AG08396 (cell line): ENCODE data around the gene SKOR1.

ENCODE experiments used
- DNase-seq: peaks from one replicate; pipeline ENCODE4 v3.0.0; 2012; ENCODE audit warnings: low spot score, mixed read lengths

SKOR1 gene

DNA sequence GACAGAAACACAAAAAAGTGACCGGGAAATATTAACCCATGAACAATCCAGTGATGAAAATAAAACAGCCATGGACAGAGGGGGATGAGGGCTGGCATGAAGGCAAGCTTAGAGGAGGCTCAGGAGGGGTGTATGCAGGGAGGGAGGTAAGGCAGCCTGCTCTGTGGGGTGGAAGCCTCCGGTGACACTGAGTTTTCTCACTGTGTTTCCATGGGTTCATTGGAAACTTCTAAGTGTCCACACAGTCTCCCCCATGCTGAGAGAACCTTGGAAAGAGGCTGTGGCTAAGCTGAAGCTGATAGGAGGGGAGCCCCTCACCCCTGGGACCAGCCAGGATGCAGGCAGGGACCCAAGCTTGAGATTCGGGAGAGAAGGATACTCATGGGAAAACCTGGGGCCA, 6.8 kb upstream of the SKOR1 start:
- no peak for DNase-seq

DNA sequence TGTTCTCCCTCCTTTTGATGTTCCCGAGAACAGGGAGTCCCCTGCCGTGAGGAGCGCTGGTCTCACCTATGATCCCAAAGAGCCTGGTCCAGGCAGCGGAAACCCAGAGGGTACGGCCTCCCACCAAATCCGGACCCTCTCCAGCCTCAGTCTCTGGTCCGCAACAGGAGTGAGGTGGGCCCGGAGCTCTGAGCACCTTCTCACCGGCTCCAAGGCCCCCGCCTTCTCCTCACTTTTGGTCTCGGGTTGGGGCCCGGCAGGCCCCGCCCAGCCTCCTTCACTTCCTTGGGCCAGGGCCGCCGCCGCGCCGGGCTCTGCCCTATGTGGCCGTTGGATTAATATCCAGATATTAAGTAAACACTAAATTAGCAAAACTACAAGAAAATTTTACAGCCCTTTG, 5.7 kb upstream of the SKOR1 start:
- no peak for DNase-seq

DNA sequence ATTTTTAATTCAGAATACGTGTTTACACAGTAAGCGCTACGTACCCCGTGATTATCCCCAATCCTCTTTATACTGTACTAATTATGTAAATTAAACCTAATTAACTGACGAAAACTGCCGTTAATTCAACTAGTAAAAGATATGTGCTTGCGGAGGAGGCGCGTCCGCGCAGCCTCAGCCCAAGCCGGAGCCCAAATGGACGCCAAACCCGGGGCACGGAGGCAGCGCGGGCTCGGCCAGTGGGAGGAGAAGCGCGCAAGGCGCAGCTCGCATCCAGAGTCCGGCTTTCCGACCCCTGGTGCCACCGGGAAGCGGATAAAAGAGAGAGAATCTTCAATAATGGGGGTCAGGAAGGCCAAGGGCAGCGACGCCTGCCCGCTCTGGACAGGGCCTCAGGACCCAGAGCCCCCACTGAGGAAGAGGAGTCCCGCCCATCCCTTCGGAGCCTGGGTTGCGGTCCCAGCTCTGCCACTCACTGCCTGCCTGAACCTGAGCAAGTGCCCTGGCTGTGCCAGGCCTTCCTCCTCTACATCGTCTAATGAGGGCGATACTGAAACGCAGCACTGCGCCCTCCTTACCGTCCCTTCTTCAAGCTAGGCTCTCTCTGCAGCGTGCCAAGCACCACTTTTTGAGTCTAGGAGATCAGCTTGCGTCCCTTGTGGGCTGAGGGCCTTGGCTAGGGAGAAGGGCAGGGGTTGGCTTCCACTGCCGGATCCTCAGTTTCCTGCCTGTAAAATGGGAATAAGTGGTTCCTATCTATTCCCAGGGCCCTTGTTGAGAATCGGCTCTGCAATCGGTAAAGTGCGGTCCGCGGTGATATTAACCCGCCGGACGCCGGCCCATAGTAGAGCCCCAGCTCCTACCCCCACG, 5.0 kb upstream of the SKOR1 start:
- DNase-seq: peak; percentile 22

DNA sequence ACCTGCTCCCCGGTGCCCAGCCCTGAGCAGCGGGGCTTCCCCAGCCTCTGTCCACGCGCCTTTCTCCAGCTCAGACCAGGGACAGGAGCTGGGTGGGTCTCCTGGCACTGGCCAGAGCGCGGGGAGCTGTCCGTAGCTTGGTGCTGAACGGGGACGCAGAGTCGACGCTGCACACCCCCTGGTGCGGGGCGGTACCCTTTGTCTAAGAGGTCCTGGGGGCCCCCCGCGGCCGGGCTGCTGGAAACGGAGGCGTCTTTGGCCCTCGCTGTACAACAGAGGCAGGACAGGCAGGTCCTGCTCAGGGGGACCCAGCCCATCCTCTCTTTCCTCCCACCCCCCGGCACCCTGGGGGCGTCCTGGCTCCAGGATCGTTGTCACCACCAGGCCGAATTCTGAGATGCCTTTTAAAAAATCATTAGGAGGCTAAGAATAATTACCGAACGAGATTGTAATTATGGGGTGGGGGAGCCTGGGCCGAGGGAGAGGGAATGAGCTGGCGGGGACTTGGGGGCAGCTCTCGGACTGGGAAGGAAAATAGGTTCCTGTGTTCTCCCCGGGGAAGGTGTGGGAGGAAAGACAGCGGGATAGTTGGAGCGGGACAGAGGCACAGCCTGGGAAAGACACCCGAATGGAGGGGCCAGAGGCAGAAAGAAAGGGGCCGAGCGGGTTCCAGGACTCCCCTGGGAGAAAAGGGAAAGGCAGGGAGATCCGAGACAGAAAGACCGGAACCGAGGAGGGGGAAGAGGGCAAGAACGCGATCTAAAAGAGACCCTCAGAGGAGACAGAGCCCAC, 4.1 kb upstream of the SKOR1 start:
- peak; percentile 88 for DNase-seq

DNA sequence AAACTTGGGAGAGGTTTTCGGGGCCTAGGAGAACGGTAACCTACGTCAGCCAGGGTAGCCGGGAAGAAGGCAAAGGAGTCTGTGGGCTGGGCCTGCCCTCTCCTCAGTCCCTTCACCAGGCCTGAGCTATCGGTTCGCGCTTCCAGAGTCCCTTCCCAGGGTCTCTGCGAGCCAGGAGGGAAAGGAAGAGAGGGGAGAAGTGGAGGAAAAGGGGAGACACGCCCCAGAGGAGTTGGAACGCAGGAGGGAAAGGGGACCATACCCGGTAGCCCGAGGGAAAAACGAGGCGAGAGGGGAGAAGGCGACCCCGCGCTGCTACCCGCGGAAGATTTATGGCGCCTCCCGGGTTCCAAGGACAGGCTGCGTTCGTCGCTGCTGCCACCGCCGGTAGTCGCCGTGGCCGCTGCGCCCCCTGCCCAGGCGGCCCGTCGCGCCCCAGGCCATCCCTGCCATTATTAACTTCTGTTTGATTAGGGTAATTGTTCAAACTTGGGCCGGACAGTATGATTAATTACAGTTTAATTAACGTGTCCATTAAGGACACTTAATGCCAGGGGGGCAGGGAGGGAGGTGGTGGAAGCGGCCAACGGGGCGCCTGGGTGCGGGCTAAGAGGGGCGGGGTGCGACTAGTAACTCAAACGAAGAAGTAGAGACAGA, 3.4 kb upstream of the SKOR1 start:
- DNase-seq: peak; percentile 15

DNA sequence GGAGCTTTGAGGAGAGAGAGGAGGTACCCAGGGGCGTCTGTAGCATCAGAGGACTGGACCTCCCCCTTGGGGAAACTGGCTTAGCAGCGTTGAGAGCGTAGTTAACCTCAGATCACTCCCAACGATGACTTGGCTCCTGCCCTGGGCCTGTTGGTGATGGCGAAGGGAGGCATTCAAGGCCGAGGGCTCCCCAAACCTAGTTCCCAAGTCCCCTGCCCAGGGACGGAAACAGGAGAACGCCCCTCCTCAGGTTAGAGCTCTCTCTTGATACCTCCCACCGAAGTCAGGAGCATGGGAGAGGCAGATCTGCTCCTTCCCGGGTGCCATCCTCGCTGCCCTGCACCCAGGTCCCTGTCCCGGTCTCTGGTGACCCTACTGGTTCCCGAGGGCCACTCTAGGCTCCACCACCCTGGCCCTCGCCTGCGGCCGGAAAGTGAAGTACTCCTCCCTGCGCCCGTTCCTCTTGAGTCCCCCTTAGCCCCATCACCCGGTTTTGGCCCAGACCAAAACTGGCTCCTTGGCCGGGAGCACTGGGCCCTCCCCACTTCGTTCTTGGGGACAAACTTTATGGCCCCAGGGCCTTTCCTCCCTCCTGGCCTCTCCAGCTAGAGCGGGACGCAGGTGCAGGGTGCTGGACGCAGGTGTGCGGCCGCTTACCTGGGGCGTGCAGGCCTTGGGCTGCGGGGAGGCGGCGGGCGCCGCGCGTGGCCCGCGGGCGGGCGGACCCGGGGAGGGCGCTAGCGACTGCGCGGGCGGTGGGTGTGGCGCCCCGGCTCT, 2.6 kb upstream of the SKOR1 start:
- DNase-seq: peak; percentile 13

DNA sequence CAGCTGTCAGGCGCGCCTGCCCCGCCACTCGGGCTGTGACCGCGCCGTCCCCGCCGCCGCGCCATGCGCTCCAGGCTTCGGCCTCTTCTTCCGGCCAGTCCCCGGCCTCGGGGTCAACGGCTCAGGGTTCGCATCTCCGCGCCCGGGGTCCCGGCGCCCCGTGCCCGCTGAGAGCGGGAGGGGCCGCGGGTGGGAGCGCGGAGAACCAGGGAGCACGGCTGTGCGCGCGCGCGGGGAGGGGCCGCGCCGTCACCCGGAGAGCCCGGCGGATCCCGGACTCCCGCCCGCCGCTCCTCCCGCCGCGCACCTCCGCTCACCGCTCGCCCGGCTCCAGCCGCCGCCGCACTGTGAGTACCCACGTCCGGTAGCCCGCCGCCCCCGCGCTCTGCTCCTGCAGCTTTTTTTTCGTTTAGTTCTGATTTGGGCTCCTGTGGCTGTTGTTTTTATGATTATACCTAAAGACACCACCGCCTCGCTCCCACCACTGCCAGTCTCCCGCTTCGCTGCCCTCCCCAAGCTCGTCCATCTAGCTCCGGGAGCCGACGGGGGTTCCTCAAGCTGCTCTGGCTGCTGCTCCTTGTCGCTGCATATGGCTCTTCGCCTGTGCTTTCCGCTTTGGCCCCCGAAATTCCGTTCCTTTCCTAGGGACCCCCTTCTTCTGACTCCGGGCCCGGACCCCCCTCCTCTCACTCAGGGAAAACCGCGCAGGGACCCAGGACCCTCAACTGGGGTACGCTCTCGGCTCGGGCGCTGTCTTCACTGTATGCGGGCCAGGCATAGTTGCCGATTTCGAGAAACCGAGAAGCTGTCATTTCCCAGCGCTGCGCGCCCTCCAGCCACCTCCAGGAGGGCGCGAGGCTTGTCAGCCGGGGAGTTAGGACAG, 1.8 kb upstream of the SKOR1 start:
- DNase-seq: peak; percentile 22

GRCh38 chr15:67824197-67824968, 926 bp upstream of the SKOR1 start:
- peak; percentile 21 for DNase-seq

- DNase-seq: no peak
Observed at GRCh38 chr15:67825881-67826716, 790 bp downstream of the SKOR1 start.

DNA sequence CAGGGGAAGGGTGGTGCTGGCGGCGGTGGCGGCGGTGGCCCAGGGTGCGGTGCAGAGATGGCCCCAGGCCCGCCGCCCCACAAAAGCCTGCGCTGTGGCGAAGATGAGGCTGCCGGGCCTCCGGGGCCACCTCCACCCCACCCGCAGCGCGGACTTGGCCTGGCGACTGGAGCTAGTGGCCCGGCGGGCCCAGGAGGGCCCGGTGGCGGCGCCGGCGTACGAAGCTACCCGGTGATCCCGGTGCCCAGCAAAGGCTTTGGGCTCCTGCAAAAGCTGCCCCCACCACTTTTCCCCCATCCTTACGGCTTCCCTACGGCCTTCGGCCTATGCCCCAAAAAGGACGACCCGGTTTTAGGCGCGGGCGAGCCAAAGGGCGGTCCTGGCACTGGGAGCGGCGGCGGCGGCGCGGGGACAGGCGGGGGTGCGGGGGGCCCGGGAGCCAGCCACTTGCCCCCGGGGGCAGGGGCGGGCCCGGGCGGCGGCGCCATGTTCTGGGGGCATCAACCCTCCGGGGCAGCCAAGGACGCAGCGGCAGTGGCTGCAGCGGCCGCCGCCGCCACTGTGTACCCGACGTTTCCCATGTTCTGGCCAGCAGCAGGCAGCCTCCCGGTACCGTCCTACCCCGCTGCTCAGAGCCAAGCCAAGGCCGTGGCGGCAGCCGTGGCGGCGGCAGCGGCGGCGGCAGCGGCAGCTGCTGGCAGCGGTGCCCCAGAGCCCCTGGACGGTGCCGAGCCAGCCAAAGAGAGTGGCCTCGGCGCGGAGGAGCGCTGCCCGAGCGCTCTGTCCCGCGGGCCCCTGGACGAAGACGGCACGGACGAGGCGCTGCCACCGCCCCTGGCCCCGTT, 1.6 kb downstream of the SKOR1 start:
- peak; percentile 22 for DNase-seq

DNA sequence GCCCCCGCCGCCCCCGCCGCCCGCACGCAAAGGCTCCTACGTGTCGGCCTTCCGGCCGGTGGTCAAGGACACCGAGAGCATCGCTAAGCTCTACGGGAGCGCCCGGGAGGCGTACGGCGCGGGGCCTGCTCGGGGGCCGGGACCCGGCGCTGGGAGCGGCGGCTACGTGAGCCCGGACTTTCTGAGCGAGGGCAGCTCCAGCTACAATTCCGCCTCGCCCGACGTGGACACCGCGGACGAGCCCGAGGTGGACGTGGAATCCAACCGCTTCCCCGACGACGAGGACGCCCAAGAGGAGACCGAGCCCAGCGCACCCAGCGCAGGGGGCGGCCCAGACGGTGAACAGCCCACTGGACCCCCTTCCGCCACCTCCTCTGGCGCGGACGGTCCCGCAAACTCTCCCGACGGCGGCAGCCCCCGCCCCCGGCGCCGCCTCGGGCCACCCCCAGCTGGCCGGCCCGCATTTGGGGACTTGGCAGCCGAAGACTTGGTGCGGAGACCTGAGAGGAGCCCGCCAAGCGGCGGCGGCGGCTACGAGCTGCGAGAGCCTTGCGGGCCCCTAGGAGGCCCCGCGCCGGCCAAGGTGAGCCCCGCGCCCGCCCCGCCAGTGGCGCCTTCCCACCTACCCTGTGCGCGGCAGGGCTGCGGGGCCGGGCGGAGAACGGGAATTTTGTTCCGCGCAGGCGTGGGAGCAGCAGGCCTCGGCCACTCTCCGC, 2.4 kb downstream of the SKOR1 start:
- DNase-seq: no peak

DNA sequence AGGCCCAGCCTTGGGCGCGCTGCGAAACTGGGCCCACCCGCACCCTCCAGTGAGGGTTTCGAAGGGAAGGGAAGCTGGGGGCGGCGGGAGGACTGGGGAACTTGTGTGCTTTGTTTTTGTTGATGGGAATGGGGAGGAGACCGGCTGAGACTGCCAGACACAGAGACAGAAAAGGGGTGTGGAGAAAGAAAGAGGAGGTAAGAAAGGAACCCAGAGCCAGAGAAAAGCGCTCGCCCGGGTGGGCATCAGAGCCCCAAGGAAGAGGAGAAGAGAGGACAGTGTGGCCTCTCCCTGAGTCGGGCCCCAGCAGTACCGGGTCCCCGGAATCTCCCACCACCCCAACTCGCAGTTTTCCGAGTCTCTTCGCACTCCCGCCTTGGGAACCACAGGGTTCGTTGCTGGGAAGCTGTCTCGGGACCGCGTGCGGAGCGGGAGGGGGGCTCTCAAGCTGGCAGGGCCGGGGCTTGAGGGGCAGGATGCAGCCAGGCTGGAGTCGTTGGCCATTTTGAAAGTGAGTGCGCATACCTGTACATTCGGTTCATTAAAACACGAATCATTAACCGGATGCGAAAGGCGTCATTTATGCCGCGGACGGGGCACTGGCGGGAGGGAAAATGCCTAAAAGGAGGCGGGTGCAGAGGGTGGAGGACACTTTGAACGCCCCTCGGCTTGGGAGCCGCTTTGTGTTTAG, 3.1 kb downstream of the SKOR1 start:
- DNase-seq: no peak

GRCh38 chr15:67828969-67829646, 3.8 kb downstream of the SKOR1 start:
- DNase-seq: no peak

DNA sequence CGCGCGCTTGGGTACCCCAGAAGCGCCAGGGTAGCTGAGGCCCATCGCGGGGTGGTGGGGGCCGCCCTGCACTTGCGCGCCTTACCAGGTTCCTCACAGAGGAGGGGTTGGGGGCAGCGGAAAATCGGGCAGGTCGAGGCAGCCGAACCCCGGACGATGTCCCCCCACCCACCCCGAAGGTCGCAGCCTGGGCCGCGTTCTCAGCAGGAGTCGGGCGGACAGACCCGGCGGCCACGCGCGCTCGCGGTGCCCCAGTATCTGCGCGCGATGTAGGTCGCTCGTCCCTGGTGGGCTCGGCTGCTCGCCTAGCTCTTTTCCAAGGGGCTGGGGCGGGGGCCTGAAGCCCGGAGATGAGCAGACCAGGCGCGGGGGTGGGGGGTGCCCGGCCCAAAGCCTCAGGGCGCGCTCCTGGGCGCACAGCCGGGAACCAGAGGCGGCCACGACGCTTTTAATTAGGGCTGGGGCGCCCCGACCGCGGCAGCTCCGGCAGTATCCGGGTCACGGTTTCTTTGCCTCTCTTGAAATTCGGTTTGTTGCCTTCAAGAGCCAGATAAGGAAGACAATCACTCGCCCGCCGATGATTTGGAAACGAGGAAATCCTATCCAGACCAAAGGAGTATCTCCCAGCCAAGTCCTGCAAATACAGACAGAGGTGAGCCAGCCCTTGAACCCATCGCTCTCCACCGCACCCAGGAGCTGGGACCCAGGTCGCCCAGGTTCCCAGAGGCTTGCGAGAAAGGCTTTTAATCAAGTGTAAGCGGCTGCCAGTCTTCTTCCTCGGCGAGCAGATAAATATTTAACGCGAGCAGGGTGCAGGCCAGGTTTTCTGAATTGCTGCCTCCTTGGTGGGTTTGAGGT, 4.6 kb downstream of the SKOR1 start:
- DNase-seq: no peak

- DNase-seq: no peak
Observed at GRCh38 chr15:67831363-67831762, 6.1 kb downstream of the SKOR1 start.
